Measurements from ENCODE around the gene FAM20C.

FAM20C gene

DNA sequence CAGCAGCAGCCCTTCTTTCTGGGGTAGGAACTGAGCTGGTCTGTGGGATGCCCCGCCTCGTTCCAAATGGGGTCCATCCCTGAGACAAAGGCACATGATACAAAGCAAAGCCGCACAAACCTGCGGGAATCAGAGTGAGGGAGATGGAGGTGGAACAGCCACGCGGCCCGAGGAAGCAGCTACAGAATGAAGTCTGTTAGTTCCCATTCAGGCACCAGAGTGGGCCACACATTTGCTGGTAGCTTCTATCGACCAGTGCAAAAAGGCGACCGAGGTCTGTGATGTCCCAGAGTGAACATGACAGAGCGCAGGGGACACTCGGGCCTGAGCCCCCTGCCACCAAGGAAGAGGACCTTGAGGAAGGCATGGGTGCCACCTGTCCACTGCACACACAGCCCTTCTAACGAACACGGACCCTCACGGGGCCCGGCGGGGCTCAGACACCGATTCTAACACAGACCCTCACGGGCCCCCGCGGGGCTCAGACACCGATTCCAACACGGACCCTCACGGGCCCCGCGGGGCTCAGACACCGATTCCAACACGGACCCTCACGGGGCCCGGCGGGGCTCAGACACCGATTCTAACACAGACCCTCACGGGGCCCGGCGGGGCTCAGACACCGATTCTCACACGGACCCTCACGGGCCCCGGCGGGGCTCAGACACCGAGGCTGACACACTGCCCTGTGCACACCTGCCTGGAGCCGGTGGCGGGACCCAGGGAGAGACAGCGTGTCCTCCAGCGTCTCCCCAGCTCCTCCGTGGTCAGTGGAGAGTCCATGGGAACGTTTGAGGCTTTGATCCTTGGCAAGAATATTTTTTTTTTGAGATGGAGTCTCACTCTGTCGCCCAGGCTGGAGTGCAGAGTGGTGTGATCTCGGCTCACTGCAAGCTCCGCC is 32.8 kb upstream of the FAM20C start:
- no peak for DNase-seq

DNA sequence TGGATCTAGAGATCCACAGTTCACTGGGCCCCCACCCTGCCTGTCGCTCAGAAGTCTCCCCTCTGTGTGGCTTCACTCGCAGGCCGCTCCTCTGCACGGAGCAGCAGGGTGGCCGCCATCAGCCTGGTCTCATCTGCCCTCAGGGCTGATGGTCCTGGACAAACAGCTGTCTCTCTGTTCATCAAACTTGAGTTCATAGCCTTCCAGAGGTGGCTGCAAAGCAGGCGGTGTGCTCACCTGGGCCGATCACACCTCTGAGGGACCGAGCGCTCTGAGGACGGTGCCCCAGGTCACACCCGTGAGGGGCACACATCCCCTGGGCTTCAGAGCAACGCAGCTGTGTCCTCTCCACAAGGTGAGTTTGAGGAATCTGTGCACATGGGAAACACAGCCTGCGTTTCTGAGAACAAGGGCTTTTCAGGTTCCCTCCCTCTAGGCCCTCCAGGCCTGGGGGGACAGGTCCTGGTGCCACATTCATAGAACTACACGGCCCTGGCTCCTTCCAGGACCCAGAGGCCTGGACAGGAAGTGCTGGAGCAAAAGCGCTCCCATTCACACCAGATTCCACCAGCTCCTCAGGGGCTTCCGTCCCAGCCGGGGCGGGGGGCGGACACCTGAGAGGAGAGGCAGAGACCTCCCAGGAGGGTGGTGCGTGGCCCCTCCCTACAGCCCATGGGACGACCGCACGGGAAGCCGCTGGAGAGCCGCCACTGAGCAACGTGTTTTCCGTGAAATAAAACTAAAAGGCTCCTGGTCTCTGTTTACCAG is 31.2 kb upstream of the FAM20C start:
- no peak for DNase-seq

DNA sequence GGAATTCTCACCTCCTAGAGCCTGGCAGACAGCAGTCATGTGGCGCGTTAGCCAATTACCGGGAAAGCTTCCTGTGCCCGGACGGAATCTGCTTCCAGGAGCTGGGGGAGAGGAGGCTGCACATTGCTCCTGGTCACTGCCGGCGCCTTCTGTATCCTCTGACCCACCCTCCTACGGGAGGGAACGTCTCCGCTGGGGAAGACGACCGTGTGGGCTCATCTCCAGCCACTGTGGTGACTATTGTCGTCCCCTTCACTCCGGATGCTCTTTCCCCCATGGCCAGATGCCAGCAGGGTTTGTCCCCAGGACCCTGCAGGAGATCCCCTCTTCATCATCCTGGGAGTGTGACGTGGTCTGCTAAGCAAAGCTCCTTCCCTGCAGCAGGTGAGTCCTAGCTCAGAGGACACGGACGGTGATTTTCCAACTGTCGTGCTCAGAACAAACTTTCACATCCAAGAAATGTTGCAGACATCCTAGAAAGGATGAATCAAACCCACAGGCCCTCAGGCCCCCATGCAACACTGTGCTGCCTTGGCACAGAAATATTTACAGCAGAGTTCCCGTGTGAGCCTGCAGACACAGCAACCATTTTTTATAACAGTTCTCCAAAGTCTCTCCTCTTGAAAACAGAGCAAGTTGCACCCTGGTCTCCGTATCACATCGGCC is 29.6 kb upstream of the FAM20C start:
- no peak for DNase-seq

DNA sequence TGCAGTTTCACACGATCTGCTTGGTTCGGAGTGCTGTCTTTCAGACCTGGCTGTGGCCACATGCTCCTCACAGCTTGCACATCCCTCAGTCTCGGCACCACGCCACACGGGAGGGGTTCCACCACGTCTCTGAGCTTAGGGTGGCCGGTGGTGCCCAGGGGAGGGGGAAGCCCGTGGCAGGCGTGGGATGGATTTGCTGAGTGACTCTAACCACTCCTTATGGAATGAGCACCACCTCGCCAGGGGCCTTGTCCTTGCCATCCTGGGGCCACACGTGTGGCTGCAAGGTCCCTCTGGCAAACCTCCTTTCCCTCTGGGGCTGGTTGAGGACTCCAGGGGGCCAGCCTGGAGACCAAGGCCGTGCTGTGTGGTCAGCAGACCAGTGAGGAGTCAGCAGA is 29.1 kb upstream of the FAM20C start:
- DNase-seq: no peak

DNA sequence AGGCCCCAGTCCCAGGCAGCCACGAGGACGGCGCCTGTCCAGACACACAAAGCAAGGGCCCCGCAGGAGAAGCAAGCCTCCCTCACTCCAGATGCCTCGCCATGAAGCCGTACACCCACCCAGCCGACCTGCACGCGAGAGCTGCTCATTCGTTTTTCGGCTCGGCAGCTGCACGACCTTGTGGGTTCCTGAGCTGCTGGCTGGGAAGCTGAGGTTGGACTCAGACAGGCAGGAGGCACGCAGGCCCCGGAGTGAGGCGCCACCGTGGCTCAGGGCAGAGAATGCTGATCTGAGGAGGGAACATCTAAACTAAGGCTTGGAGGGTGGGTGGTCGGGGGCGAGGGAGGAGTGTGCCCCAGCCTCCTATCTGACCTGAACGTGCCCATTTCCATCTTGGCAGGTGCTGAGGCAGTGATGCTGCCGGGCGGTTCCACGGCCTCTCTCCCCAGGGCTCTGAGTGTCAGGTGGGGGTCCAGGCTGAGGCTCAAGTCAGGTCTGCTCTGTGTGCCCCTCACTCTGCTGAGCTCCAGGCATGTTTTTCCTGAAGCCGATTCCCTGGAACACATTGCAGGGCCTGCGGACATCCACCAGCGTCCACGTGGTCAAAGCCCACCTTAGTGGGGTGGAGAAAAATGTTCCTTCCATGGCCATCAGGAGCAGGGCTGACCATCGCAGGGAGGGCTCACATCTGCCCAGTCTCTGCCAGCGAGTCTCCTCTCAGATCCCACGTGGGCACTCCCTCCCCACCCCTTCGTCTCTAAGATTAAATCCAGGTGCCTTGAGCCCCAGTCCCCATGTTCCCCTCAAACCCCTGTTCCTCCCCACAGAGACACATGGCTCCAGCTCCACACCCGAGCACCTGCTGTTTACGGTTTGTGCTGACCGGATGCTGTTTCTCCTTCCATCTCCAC is 28.1 kb upstream of the FAM20C start:
- no peak for DNase-seq

DNA sequence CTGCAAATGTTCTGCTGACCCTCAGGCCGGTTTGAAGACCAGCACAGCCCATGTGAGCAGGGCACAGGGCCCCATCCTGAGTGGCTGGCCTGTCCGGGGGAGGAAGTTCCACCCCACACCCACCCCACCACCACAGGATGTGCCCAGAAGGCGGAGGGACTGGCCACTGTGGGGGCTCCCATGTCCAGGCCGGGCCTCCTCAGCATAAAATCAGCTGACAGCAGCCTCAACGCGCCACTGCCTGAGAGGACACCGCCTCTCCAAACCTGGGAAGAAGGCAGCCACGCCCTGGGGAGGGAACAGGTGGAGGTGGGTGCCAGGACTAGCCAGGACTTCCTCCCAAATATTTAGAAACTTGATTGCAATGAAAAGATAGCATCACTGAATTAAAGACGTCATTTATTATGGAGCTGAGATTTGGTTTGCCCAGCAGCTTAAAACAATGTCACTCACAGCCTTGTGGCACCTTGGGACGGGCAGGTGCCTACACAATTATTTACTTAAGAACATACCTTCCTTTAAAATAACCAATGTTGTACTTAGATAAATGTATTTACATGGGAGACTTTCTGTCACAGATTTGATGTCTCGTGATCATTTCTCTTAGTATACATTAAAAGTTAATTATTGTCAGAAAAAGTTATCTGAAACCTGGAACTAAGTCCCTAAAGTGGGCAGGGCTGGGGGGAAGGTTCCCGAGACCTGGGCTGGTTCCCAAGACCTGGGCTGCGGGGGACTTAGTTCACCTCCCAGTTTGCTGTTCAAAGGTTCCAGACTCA is 27.3 kb upstream of the FAM20C start:
- DNase-seq: no peak

DNA sequence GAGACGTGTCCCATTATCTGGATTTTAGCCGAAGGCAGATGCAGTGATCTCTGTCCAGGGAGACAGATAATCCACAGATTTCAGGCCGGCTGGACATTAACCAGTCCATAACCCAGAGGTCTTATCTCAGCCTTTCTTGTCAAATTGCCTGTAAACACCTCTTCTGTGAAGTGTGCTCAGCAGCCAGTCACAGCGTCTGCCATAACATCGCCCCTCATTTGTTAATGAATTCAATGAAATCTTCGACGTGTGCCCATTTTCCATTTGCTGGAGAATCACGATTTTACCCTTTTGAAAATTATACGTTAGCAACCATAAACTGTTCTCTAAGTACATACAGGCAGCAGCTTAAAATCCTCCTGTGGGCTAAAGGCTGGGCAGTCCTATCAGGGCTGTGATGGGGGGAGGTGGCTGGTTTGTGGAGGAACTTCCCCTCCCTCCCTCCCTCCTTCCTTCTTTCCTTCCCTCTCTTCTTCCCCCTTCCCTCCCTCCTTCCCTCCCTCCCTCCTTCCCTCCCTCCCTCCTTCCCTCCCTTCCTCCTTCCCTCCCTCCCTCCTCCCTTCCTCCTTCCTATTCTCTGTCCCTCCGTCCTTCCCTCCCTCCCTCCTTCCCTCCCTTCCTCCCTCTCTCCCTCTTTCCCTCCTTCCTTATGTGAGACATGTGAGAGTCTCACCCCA is 26.6 kb upstream of the FAM20C start:
- no peak for DNase-seq

DNA sequence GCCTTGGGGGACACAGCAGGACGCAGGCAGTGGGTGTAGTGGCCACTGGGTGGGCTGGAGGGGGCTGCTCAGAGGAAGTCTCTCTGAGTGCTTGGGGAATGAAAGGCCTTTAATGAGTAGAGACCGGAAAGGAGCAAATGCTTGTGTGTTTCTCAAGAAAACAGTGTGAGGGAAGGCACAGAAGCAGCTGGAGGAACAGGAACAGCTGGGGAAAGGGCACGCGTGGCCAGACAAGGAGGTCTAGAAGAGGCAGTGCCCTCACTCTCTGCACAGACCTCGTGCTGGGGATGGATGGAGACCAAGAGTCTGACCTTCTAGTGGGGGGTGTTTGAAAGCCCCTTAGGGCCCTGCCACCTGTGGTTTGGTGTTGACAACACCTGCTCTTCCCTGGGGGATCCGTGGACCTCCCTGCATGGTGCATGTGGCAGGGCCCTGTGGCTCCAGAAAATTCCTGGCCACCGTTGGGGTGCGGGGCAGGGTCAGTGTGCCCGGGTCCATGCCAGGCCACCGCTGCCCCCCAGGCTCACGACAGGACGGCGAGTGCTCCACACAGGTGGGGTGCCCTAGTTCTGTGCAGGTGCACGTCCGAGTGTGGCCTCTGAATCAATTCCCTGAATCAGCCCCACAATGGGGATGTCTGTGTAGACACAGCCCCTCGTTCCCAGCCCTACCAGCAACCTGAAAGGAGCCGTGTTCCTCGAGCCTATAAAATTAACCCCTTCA is 25.9 kb upstream of the FAM20C start:
- no peak for DNase-seq

DNA sequence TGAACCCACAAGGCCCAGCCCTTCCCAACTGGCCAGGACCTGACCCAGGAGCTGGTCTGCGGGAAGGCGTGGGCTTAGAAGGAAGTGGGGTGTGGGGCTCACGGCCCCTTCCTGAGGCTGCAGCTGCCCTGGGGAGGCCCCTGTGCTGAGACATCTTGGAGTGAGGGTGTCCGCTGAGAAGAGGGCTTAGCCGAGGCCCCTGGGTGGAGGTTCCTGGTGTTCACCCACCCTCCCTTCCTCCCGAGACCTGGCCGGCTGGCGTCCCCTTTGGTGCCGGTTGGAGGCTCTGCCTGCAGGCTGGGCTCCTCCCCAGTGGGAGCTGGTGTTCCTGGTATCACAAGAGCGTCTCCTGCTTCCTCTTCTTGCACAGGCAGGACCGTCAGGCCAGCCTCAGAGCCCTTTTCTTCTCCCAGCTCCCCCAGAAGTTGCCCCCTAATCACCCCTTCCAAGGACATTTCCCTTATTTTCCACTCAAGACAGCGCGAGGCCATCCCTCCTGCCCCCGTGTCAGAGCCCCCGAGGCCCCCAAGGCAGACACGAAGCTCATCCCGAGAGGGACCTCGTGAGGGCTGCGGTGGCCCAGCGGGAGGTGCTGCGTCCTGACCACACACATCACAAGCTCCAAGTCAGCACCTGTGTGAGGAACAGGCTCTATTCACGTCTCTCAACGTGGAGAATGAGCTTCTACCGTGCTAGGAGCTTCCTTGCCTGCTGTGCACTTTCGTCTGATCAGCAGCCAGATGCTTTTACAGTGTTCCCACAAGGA is 25.1 kb upstream of the FAM20C start:
- no peak for DNase-seq

DNA sequence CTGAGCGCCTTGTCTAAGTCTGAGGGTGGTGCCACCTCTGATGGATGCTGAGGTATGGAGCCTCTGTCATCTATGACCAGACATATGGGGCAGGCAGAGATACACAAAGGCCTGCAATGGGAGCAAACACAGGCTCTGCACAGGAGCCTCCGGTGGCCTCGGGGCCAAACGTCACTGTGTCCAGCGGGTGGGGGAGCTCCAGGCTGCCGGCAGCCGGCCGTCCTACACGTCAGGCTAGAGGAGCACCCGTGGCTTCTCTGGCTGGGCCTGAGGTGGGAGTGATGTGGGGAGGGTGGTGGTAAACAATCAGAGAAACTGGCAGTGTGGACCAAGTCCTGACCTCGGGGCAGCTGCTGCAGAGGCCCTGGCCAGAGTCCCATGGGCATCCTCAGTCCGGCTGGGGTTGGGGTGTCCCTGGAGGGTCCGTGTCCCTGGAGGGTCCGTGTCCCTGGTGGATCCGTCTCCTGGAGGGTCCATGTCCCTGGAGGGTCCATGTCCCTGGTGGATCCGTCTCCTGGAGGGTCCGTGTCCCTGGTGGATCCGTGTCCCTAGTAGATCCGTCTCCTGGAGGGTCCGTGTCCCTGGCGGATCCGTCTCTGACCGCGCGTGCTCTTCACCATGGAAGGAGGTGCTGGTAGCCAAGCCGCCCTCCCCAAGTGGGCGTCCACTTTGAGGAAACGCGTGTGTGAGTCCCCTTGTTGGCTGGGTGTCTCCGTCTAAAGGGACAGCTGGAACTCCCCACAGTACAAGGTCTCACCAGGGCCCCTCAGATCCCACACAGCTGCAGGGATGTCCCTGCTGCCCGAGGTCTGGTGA is 24.2 kb upstream of the FAM20C start:
- no peak for DNase-seq

DNA sequence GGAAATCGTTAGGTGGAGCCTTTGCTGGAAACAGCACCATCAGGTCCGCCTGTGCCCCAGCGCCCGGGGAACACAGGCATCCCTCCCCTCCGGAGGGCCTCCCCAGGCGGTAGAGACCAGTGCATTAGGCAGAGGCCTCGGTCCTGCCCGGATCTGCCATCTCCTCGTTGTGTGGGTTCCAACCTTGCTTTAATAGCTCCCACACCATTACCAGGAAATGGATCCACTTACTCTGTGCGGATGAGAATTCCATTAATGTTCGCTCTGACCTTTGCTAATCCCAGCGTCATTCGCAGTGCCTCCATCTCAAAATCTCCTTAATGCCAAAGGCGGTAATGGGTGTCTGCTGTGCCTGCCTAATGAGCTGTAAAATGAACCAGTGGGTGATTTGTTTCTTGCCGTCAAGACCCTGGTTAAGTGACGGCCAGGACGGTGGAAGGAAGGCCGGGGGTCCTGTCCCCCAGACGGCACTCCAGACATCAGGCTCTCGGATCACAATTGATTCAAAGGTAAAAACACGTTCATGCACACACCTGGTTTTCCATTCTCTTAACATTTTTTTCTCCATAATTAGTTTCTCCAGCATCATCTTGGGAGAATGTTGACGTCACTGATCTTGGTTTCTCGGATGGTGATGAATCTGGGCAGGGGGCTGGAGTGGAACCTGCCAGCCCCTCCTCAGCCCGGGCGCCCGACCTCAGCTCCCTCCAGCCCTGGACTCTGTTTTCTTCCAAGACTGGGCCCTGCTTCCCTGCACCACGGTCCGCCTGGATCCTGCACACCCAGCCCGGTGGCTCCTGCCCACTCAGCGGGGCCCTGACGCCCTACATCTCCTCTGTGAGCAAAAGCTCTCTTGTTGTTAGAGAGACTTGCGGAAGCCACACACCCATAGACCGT is 22.8 kb upstream of the FAM20C start:
- no peak for DNase-seq

DNA sequence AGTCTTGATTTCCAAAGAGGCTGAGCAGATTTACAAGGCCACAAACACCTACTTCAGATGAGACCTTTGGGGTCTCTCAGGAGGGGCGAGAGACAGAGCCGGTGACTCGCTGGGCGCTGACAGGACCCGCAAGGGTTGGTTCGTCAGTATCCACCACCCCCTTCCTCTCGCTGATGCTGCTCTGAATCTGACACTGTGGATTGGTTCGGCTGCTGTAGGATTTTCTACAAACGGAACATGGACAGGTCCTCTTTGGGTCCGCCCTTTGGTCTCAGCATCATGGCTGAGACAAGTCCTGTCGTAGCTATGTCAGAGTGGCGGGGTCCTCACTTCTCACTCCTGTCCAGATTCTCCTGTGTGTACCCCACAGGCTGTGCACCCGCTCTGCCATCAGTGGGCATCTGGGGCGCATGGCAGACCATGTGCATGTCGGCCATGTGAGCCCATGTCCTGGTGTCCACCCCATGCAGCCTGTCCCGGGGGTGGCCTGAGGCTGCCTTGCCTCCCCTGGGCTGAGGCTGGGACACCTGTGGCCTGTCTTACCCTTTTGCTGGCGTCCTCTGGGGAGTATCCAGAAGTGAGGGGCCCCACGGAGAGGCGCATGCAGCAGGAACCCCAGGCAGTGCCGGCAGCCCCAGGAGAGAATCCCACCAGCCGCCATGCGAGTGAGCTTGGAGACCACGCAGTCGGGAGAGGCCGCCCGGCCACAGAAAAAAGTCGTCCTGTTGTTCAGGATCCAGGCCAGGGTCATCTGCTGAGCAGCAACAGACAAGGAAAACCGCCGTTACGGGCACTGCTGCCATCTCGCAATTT is 21.6 kb upstream of the FAM20C start:
- DNase-seq: no peak

DNA sequence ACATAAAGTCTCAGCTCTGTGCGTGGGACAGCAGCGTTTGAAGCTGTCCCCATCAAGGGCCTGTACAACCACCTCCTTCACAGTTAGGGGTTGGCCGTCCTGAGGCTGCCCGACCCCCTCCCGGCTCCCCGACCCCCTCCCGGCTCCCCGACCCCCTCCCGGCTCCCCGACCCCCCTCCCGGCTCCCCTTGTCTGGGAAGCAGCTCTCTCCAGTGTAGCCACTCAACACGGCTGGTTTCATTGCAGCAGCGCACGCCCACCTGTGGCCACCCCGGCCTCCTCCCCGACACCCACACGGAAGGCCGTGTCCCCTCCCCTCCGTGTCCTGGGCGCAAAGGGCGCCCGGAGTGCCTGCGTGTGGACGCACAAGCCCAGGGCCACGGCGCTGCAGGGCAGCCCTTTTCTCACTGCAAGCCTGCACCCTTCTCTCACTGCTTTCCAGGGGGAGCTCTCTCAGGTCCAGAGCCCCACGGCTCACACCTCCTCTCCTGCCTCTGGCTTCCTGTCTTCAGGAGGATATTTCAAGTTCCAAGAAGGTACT is 20.9 kb upstream of the FAM20C start:
- no peak for DNase-seq

DNA sequence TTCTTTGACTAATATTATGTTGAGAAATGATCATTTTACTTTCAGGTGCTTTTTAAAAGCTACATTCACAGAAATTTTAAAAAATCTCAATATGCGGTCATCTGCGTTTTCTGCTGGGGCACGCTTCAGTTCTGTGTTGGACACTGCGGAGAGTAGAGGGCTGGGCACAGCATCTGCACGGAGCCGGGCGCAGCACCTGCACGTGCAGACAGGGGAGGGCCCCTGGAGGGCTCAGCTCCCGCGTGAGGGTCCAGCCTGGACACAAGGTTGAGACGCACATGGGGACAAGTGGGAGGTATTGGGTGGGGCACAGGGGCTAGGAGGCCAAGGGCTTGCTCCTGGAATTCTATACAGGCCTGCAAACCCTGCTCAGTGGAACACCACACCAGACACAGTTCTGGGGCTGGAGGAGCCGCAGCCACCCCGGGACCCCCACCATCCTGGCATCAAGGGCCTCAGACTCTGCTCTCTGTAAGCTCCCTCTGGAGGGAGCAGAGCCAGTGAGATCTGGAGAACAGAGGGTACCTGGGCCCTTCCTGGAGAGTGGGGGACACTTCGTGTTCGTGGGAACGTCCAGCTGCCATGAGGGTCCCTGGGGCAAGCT is 20.4 kb upstream of the FAM20C start:
- no peak for DNase-seq

DNA sequence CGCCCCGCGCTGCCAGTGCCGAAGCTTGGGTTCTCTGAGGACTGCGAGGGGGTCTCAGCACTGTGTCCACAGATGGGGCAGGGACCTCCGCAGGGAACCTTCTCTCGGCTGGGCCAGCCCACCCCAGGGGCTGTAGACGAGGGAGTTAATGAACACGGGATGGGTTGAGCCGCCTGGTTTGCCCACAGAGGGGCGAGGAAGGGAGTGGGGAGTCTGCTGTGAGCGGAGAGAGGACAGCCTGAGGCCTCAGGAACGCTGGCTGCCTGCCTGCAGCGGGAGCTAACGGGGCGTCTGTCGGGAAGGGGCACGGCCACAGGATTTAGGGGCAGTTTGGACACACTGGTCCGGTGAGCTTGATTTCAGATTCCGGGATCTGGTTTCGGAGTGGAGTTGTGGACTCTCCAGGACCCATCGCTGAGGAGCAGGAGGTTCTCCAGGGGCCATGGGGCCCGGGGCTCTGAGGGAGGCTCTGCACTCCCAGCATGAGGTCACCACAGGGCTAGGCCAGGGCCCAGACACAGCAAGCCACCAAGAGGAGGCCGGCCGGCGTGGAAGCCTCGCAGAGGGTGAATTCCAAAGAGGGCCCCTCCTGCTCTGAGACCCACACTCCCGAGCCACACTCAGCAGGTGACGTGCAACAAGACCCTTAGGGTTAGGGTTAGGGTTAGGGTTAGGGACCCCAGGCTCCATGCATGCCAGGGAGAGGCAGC is 19.0 kb upstream of the FAM20C start:
- no peak for DNase-seq

Measured in T-helper 1 cell (primary cell).